ENCODE measurements around the gene CBARP. TPM values are rescaled to one million over a fixed set of nuclear protein-coding genes. Genes with fewer than 3 reads are reported as not detected.

Gene CBARP
- total RNA-seq, 1 experiment from 2014 or later = 28.4 TPM

DNA sequence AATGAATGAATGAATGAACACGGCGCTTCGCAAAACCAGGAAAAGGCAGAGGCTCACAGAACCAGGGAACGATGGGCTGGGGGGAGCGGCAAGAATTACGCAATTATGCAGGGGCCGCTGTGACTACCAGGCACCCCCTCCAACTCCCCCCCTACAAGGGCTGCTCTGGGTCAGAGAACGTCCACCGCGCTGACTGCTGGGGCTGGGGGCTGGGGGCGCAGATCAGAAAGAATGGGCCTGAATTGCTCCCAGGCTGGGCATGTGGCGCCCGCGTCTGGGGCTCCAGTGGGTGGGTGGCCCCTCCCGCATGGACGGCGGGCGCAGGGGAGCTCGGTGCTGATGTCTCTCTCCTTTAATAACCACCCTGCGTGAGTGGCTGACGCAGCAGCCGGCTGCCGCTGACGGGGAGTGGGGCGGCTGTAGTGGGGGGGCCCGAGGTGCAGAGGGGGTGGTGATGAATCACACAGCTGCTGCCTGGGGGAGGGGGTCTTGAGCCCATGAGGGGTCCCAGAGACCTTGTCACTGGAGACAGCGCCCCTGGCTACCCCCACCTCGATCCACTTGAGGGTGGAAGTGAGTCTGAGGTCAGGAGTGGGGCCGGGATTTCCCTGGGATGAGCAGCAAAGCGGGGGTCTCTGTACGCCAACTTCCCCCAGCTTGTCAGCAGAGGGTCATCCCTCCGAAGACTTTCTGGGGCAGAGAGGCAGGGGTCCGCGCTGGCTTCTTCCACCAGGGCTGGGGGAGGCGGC, 29.8 kb upstream of the CBARP start:
- no peak overlapping the region; a peak in 1 of 7 replicates for H3K27ac Mint-ChIP-seq
- H2AFZ ChIP-seq (ENCODE audit: low read length) = no peak overlapping the region

More for the DNA sequence above, 29.8 kb upstream of the CBARP start:
- no peak overlapping the region for H2BK120ac ChIP-seq (ENCODE audit: low read depth, low read length, poor library complexity, severe bottlenecking)
- H3K56ac ChIP-seq (ENCODE audit: insufficient read length, low read depth, low read length) = no peak overlapping the region
- no peaks in the 10 kb centered on the region for H4K20me1 ChIP-seq (ENCODE audit: control insufficient read depth, insufficient read depth, insufficient read length)
- peaks cover 4% of the 10 kb centered on the region; the same call in 1 of the 2 replicates for H3K79me2 ChIP-seq (ENCODE audit: insufficient read depth, low read length)
- no peak overlapping the region for H4K8ac ChIP-seq (replicated peaks; ENCODE audit: insufficient read length, low read depth, low read length)
- H3K4me2 ChIP-seq (ENCODE audit: insufficient read depth, insufficient read length, low read length) = peak overlapping the region; percentile 44
- no peak overlapping the region for H3K9ac ChIP-seq (ENCODE audit: extremely low read depth, insufficient read length, low read length)
- H3K4me3 Mint-ChIP-seq = peak overlapping the region; percentile 56 to 75
- no peak overlapping the region for H3K23ac ChIP-seq (ENCODE audit: insufficient read length, low read depth, low read length)
- H4K91ac ChIP-seq (ENCODE audit: insufficient read length, low read depth, low read length) = no peak overlapping the region
- H3K27ac ChIP-seq (ENCODE audit: insufficient read length, low read depth, low read length) = no peak overlapping the region
- H3K4me1 ChIP-seq (ENCODE audit: insufficient read depth, low read length) = peaks cover 4% of the 10 kb centered on the region; the same call in 1 of the 2 replicates
- H3K27me3 ChIP-seq (ENCODE audit: insufficient read depth, low read length) = no peaks in the 10 kb centered on the region
- no peak overlapping the region for H2BK12ac ChIP-seq (ENCODE audit: insufficient read length, low read depth, low read length)
- peaks cover 56 to 61% of the 10 kb centered on the region in 2 experiments for H3K4me1 Mint-ChIP-seq
- H3K4ac ChIP-seq (ENCODE audit: low read depth, low read length) = no peak overlapping the region
- H2AK5ac ChIP-seq (ENCODE audit: insufficient read length, low read length) = no peak overlapping the region
- peaks cover 23 to 41% (median 28%) of the 10 kb centered on the region in 3 experiments for H3K36me3 Mint-ChIP-seq (ENCODE audit: insufficient read depth in 1 of 3, low read depth in 3 of 3)
- no peak for DNase-seq
- peaks cover 13% of the 10 kb centered on the region for H3K27me3 Mint-ChIP-seq (ENCODE audit: low read depth)
- H3K9me3 Mint-ChIP-seq = no peaks in the 10 kb centered on the region
- H3K9me3 ChIP-seq (ENCODE audit: control insufficient read depth, low read depth, low read length) = no peaks in the 10 kb centered on the region
- H3T11ph ChIP-seq (ENCODE audit: low read length) = no peak overlapping the region
- peaks cover 17% of the 10 kb centered on the region for H3K23me2 ChIP-seq (ENCODE audit: insufficient read length, low read depth, low read length, poor library complexity, severe bottlenecking)
- no peak overlapping the region for H3K18ac ChIP-seq (ENCODE audit: insufficient read length, low read depth, low read length)
- no peak overlapping the region for H3K14ac ChIP-seq (ENCODE audit: insufficient read depth, low read length)
- no peak overlapping the region for H2BK20ac ChIP-seq (ENCODE audit: low read depth, low read length, poor library complexity, severe bottlenecking)
- H2BK15ac ChIP-seq (ENCODE audit: low read depth, low read length) = no peak overlapping the region
- no CpG with 5 or more reads among the region's 35 CpGs for WGBS (ENCODE audit: extremely low coverage, insufficient read length, low lambda C conversion rate)
- no peak overlapping the region for H2BK5ac ChIP-seq (ENCODE audit: insufficient read length, low read length)
- H4K5ac ChIP-seq (ENCODE audit: insufficient read length, low read depth, low read length) = no peak overlapping the region
- H3K79me1 ChIP-seq (ENCODE audit: insufficient read depth, low read depth, low read length, poor library complexity, severe bottlenecking) = peaks cover 9% of the 10 kb centered on the region
- TF ChIP-seq CTCF (conservative IDR thresholded peaks at IDR 0.05) = no peak

All from H9 (cell line).